ENCODE data around the gene ASIP. TPM values are rescaled to one million over a fixed set of nuclear protein-coding genes. Genes with fewer than 3 reads are reported as not detected.

The ASIP gene
- total and polyA plus RNA-seq, 2 experiments from 2014 or later = 0.67 TPM; not detected in 1

DNA sequence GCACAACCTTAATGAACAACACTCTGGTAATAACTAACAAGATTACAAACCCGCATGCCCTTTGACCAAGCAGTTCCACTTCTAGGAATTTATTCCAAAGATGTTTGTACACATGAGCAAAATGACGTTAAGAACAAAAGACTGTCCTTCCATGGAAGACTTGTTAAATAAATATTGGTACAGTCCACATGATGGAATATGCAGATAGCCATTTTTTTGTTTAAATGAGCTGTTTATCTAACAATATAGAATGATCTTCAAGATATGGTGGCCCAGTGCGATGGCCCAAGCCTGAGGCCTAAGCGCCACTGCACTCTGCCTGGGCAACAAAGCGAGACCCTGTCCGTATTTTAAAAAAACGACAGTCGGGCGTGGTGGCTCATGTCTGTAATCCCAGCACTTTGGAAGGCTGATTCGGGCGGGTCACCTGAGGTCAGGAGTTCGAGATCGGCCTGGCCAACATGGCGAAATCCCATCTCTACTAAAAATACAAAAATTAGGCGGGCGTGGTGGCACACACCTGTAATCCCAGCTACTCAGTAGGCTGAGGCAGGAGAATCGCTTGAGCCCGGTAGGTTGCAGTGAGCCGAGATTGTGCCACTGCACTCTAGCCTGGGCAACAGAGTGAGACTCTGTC is 69.4 kb downstream of the ASIP start:
- no peaks in the 10 kb centered on the region for H3K4me1 ChIP-seq (ENCODE audit: low read depth)
- H3K4me3 ChIP-seq = no peak overlapping the region
- H3K27ac ChIP-seq = no peak overlapping the region
- DNase-seq (ENCODE audit: low read depth in 1 of 2, low spot score in 1 of 2) = no peak
- TF ChIP-seq, protein P1, sequence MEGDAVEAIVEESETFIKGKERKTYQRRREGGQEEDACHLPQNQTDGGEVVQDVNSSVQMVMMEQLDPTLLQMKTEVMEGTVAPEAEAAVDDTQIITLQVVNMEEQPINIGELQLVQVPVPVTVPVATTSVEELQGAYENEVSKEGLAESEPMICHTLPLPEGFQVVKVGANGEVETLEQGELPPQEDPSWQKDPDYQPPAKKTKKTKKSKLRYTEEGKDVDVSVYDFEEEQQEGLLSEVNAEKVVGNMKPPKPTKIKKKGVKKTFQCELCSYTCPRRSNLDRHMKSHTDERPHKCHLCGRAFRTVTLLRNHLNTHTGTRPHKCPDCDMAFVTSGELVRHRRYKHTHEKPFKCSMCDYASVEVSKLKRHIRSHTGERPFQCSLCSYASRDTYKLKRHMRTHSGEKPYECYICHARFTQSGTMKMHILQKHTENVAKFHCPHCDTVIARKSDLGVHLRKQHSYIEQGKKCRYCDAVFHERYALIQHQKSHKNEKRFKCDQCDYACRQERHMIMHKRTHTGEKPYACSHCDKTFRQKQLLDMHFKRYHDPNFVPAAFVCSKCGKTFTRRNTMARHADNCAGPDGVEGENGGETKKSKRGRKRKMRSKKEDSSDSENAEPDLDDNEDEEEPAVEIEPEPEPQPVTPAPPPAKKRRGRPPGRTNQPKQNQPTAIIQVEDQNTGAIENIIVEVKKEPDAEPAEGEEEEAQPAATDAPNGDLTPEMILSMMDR (IDR thresholded peaks at IDR 0.05; ENCODE audit: low read depth, low read length) = no peak
- no peaks in the 10 kb centered on the region for H3K36me3 ChIP-seq
- H3K27me3 ChIP-seq = peaks cover 17% of the 10 kb centered on the region
- no peaks in the 10 kb centered on the region for H3K9me3 ChIP-seq (ENCODE audit: low read depth)

- Histone ChIP-seq H3K4me3 (peak overlapping the region; percentile 11), H3K4me1 (ENCODE audit: low read depth) (no peaks in the 10 kb centered on the region), H3K36me3 (no peaks in the 10 kb centered on the region), H3K9me3 (ENCODE audit: low read depth) (no peaks in the 10 kb centered on the region), H3K27me3 (peaks cover 17% of the 10 kb centered on the region), H3K27ac (no peak overlapping the region)
- peak; percentile 16 to 38 for DNase-seq (ENCODE audit: low read depth in 1 of 2, low spot score in 1 of 2)
- TF ChIP-seq, protein P1 (IDR thresholded peaks at IDR 0.05; ENCODE audit: low read depth, low read length) = peak; percentile 24
Measured at GRCh38 chr20:34311118-34312023, 70.1 kb downstream of the ASIP start.

- H3K36me3 ChIP-seq = no peaks in the 10 kb centered on the region
- H3K27ac ChIP-seq = no peak overlapping the region
- H3K9me3 ChIP-seq (ENCODE audit: low read depth) = no peaks in the 10 kb centered on the region
- H3K4me1 ChIP-seq (ENCODE audit: low read depth) = no peaks in the 10 kb centered on the region
- peaks cover 17% of the 10 kb centered on the region for H3K27me3 ChIP-seq
- TF ChIP-seq, protein P1 (IDR thresholded peaks at IDR 0.05; ENCODE audit: low read depth, low read length) = no peak
- no peak overlapping the region for H3K4me3 ChIP-seq
- DNase-seq (ENCODE audit: low read depth in 1 of 2, low spot score in 1 of 2) = no peak
Measured at GRCh38 chr20:34312024-34312460, 70.8 kb downstream of the ASIP start.

- Histone ChIP-seq H3K27ac (no peak overlapping the region), H3K9me3 (ENCODE audit: low read depth) (no peaks in the 10 kb centered on the region), H3K4me3 (no peak overlapping the region), H3K4me1 (ENCODE audit: low read depth) (no peaks in the 10 kb centered on the region), H3K27me3 (peaks cover 17% of the 10 kb centered on the region), H3K36me3 (no peaks in the 10 kb centered on the region)
- peak; percentile 89 to 91 for DNase-seq (ENCODE audit: low read depth in 1 of 2, low spot score in 1 of 2)
- TF ChIP-seq, protein P1 (IDR thresholded peaks at IDR 0.05; ENCODE audit: low read depth, low read length) = peak; percentile 100
Measured at GRCh38 chr20:34312544-34313217, 71.5 kb downstream of the ASIP start.

DNA sequence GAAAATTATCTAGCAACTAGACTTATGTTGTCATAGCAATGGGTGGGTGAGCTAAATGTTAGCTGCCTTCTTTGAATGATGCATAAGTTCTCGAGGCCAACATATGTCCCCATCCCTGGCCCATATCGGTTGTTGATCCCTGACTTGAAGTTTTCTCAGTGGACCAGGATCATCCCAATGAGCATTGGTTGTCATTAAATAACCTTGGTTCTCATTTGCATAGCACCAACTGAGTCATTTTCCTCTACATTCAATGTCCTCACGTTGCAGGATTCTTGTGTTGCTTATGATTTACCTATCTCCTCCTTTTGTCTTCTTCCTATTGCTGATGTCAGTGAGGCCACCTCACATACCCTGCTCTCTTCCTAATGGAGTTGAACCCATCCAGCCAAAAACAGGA is 74.0 kb downstream of the ASIP start:
- Histone ChIP-seq H3K4me3 (no peak overlapping the region), H3K27ac (no peak overlapping the region), H3K9me3 (ENCODE audit: low read depth) (no peaks in the 10 kb centered on the region), H3K4me1 (ENCODE audit: low read depth) (no peaks in the 10 kb centered on the region), H3K27me3 (peaks cover 17% of the 10 kb centered on the region), H3K36me3 (no peaks in the 10 kb centered on the region)
- no peak for DNase-seq (ENCODE audit: low read depth in 1 of 2, low spot score in 1 of 2)
- TF ChIP-seq, protein P1 (IDR thresholded peaks at IDR 0.05; ENCODE audit: low read depth, low read length) = no peak

Measured in cardiac muscle cell (in vitro differentiated cells and primary cell).